Lower lobe of right lung (tissue), 2 donors: ENCODE measurements around the gene SIVA1. TPM values are rescaled to one million over a fixed set of nuclear protein-coding genes. Genes with fewer than 3 reads are reported as not detected.

Experiments used
- ATAC-seq, 2 donors: fragments of 200-7000 bp; cut with Tn5 transposase; one replicate each; pipeline ENCODE4 v1.9.1; 2020 to 2022; ENCODE audit warnings: mild to moderate bottlenecking in 2 of 2, moderate library complexity in 2 of 2
- DNase-seq: peaks from one replicate; pipeline ENCODE4 v3.0.0-alpha.2; 2020
- H3K27ac ChIP-seq: fragments of 200-600 bp; one replicate; pipeline ENCODE4 v1.8.0; 2022
- H3K27me3 ChIP-seq: fragments of 200-600 bp; one replicate; pipeline ENCODE4 v1.8.0; 2022; ENCODE audit warnings: low read depth
- H3K36me3 ChIP-seq: fragments of 200-600 bp; one replicate; pipeline ENCODE4 v1.8.0; 2022; ENCODE audit warnings: mild to moderate bottlenecking
- H3K4me1 ChIP-seq: fragments of 200-600 bp; one replicate; pipeline ENCODE4 v1.8.0; 2022
- H3K4me3 ChIP-seq: fragments of 200-600 bp; one replicate; pipeline ENCODE4 v1.8.0; 2022; ENCODE audit warnings: mild to moderate bottlenecking
- H3K9me3 ChIP-seq: fragments of 200-600 bp; one replicate; pipeline ENCODE4 v1.8.0; 2022
- CTCF ChIP-seq: fragments of 200-600 bp; IDR thresholded peaks from one replicate; pipeline ENCODE4 v1.8.0; 2022; ENCODE audit warnings: antibody characterized with exemption, mild to moderate bottlenecking
- intact Hi-C: fragments of 100-400 bp; cut with DNase I; formaldehyde crosslinking; loops from one replicate; pipeline ENCODE4 v1.11.0; 2022
- total RNA-seq: library from RNA; stranded (reverse); fragmentation: NEBNext Ultra II Directional; extraction: Animal tissue kit (Norgen Biotek cat#: 25700); gene quantifications from one replicate; pipeline ENCODE4 v1.2.1, GENCODE V29; 2021
- donor health status: DM: no; HTN: yes; CAD: no; lungs with severe emphysema.

The SIVA1 gene
- total RNA-seq, 1 donor from 2014 or later = 66.3 TPM

DNA sequence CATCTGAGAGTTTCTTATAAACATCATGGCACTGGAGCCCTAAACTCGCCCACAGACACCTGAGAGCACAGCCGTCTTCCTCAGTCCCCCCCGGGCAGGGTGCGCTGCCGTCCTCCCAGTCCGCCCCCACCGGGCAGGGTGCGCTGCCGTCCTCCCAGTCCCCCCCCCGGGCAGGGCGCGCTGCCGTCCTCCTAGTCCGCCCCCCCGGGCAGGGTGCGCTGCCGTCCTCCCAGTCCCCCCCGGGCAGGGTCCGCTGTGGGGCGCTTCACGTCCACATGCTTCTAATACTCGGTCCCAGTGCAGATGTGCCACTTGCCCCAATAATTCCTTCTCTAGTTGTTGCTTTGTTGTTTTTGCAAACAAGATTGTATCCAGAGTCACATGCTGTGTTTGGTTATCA lies 35.8 kb upstream of the SIVA1 start:
- H3K4me1 ChIP-seq = no peaks in the 10 kb centered on the region
- intact Hi-C loops = no loop called here
- H3K9me3 ChIP-seq = no peaks in the 10 kb centered on the region
- DNase-seq = no peak
- no peak for TF ChIP-seq CTCF
- no peak for ATAC-seq
- no peaks in the 10 kb centered on the region for H3K27me3 ChIP-seq
- H3K36me3 ChIP-seq = peaks cover 74% of the 10 kb centered on the region
- H3K4me3 ChIP-seq = no peak overlapping the region
- no peak overlapping the region for H3K27ac ChIP-seq

GRCh38 chr14:104717646-104718045 lies 35.3 kb upstream of the SIVA1 start:
- no peak overlapping the region for H3K27ac ChIP-seq
- H3K27me3 ChIP-seq = no peaks in the 10 kb centered on the region
- ATAC-seq (no peak), DNase-seq (no peak)
- no peaks in the 10 kb centered on the region for H3K9me3 ChIP-seq
- H3K4me3 ChIP-seq = no peak overlapping the region
- H3K36me3 ChIP-seq = peaks cover 69% of the 10 kb centered on the region
- intact Hi-C loops = no loop called here
- no peak for TF ChIP-seq CTCF
- H3K4me1 ChIP-seq = no peaks in the 10 kb centered on the region

- Histone ChIP-seq H3K27ac (no peak overlapping the region), H3K27me3 (no peaks in the 10 kb centered on the region), H3K4me1 (peaks cover under 1% of the 10 kb centered on the region), H3K36me3 (peaks cover 64% of the 10 kb centered on the region), H3K4me3 (no peak overlapping the region), H3K9me3 (no peaks in the 10 kb centered on the region)
- DNase-seq = no peak
- no peak for TF ChIP-seq CTCF
- ATAC-seq = no peak
- intact Hi-C loops = no loop called here
Observed at GRCh38 chr14:104718147-104718546, 34.8 kb upstream of the SIVA1 start.

GRCh38 chr14:104718871-104719270 lies 34.1 kb upstream of the SIVA1 start:
- no peak for TF ChIP-seq CTCF
- H3K36me3 ChIP-seq = peaks cover 57% of the 10 kb centered on the region
- H3K4me1 ChIP-seq = peaks cover 7% of the 10 kb centered on the region
- H3K4me3 ChIP-seq = no peak overlapping the region
- ATAC-seq (no peak), DNase-seq (no peak)
- H3K9me3 ChIP-seq = no peaks in the 10 kb centered on the region
- H3K27ac ChIP-seq = no peak overlapping the region
- no peaks in the 10 kb centered on the region for H3K27me3 ChIP-seq
- intact Hi-C loops = no loop called here

GRCh38 chr14:104719343-104719742 lies 33.6 kb upstream of the SIVA1 start:
- DNase-seq = no peak
- ATAC-seq = no peak
- TF ChIP-seq CTCF = no peak

More at GRCh38 chr14:104719343-104719742, 33.6 kb upstream of the SIVA1 start:
- H3K27ac ChIP-seq = no peak overlapping the region
- H3K27me3 ChIP-seq = no peaks in the 10 kb centered on the region
- no peak overlapping the region for H3K4me3 ChIP-seq
- H3K4me1 ChIP-seq = peaks cover 7% of the 10 kb centered on the region
- intact Hi-C loops = no loop called here
- no peaks in the 10 kb centered on the region for H3K9me3 ChIP-seq
- H3K36me3 ChIP-seq = peaks cover 52% of the 10 kb centered on the region
